Adipocyte (in vitro differentiated cells): ENCODE data around the gene GP1BB.

Source experiments
- DNase-seq: peaks from one replicate; pipeline ENCODE4 v3.0.0-alpha.2; 2015; ENCODE audit warnings: low read depth
- H3K27me3 ChIP-seq: replicated peaks from 2 replicates; pipeline ENCODE4 v1.7.0; 2013; ENCODE audit warnings: mild to moderate bottlenecking, low read length, moderate library complexity; ENCODE audit not compliant: control insufficient read depth, insufficient read depth
- H3K36me3 ChIP-seq: 2 replicates; pipeline ENCODE4 v1.7.0; 2013; ENCODE audit warnings: low read length, mild to moderate bottlenecking, moderate library complexity; ENCODE audit not compliant: control insufficient read depth, insufficient read depth, severe bottlenecking
- H3K4me1 ChIP-seq: 2 replicates; pipeline ENCODE4 v1.7.0; 2013; ENCODE audit warnings: mild to moderate bottlenecking, low read length, moderate library complexity; ENCODE audit not compliant: control insufficient read depth, insufficient read depth
- H3K4me3 ChIP-seq: 2 replicates; pipeline ENCODE4 v1.7.0; 2013; ENCODE audit warnings: mild to moderate bottlenecking, low read length, moderate library complexity
- H3K9ac ChIP-seq: 2 replicates; pipeline ENCODE4 v1.7.0; 2013; ENCODE audit warnings: mild to moderate bottlenecking, low read length, moderate library complexity
- H3K9me3 ChIP-seq: 2 replicates; pipeline ENCODE4 v1.7.0; 2013; ENCODE audit warnings: mild to moderate bottlenecking, low read length, moderate library complexity; ENCODE audit not compliant: control insufficient read depth

GP1BB gene

DNA sequence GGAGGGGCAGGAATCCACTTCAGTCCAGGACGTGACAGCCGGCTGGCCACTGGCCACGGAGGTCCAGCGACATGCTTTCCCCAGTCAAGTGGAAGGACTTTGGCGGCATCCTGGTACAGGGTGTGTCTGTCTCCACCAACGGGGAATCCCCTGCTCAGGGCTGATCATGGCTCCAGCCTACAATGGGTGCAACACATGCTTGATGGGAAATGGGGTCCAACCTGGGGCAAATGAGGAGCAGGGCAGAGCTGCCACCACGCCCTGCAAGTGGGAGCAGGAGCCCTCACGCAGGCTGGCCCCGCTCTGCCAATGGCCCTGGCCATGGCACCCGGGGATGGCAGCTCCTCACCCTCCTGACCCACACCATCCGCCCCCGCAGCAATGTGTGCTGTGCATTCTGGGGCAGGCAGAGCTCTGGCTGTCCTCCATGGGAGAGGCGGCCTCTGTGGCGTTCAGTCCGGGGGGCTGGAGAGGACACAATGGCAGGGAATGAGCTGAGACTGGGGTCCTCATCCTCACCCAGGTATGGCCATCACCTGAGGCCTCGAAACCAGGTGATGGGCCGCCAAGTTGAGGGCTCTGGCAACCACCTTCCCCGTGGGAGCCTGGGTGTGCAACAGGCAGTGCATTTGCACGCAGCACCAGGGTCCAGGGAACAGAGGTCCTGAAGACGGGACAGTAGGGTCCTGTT lies 14.9 kb upstream of the GP1BB start:
- H3K9me3 ChIP-seq = no peaks in the 10 kb centered on the region
- H3K9ac ChIP-seq = no peak overlapping the region
- H3K27me3 ChIP-seq = peaks cover 31% of the 10 kb centered on the region
- no peak overlapping the region for H3K4me3 ChIP-seq
- no peaks in the 10 kb centered on the region for H3K36me3 ChIP-seq
- H3K4me1 ChIP-seq = peaks cover 12% of the 10 kb centered on the region
- no peak for DNase-seq

DNA sequence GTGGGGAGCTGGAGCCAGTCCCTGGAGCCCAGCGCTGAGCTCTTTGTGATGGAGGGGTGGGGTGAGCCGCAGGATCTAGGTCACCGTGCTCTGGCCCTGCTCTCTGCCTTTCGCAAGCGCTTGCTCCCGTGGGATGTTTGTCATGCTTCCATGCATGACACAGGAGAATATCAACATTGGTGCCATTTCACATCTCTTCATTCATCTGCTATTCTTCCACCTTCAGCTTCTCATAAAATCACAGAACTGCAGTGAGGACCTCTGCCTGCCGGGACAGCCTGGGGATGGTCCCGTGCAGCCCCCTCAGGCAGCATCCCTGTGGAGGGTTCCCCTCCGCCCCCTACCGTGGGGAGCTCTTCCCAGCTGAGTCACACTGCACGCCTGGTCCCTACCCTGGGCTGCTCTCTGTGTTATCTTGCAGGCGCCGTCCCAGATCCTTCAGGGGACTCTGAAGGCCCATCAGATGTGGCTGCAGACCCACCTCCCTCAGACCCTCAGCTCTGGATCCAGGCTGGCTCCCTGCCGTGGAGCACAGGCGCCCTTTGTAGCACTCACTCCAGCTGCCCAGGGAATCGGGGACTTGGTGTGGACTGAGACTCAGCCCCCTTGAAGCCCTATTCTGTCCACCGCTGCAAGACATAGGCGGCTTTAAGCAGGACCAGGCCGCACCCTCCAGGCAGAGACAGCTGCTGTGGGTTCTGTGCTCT lies 14.1 kb upstream of the GP1BB start:
- peaks cover 36% of the 10 kb centered on the region for H3K27me3 ChIP-seq
- DNase-seq = no peak
- H3K9ac ChIP-seq = no peak overlapping the region
- H3K4me1 ChIP-seq = peaks cover 12% of the 10 kb centered on the region
- H3K4me3 ChIP-seq = no peak overlapping the region
- no peaks in the 10 kb centered on the region for H3K36me3 ChIP-seq
- no peaks in the 10 kb centered on the region for H3K9me3 ChIP-seq

GRCh38 chr22:19710020-19710768 lies 13.1 kb upstream of the GP1BB start:
- Histone ChIP-seq H3K9me3 (no peaks in the 10 kb centered on the region), H3K36me3 (no peaks in the 10 kb centered on the region), H3K4me3 (no peak overlapping the region), H3K9ac (no peak overlapping the region), H3K27me3 (peaks cover 33% of the 10 kb centered on the region), H3K4me1 (peaks cover 16% of the 10 kb centered on the region)
- no peak for DNase-seq

GRCh38 chr22:19710769-19711106 lies 12.6 kb upstream of the GP1BB start:
- Histone ChIP-seq H3K4me3 (no peak overlapping the region), H3K9ac (no peak overlapping the region), H3K27me3 (peaks cover 28% of the 10 kb centered on the region), H3K4me1 (peaks cover 16% of the 10 kb centered on the region), H3K9me3 (no peaks in the 10 kb centered on the region), H3K36me3 (no peaks in the 10 kb centered on the region)
- DNase-seq = no peak

GRCh38 chr22:19713245-19713644 lies 10.1 kb upstream of the GP1BB start:
- no peak for DNase-seq
- no peaks in the 10 kb centered on the region for H3K36me3 ChIP-seq
- no peaks in the 10 kb centered on the region for H3K9me3 ChIP-seq
- no peak overlapping the region for H3K4me3 ChIP-seq
- H3K27me3 ChIP-seq = peaks cover 23% of the 10 kb centered on the region
- H3K9ac ChIP-seq = no peak overlapping the region
- H3K4me1 ChIP-seq = peaks cover 16% of the 10 kb centered on the region

GRCh38 chr22:19713650-19714311 lies 9.6 kb upstream of the GP1BB start:
- Histone ChIP-seq H3K27me3 (peaks cover 19% of the 10 kb centered on the region), H3K9ac (no peak overlapping the region), H3K9me3 (no peaks in the 10 kb centered on the region), H3K36me3 (no peaks in the 10 kb centered on the region), H3K4me1 (peaks cover 18% of the 10 kb centered on the region), H3K4me3 (peak overlapping the region; percentile 33)
- DNase-seq = no peak

DNA sequence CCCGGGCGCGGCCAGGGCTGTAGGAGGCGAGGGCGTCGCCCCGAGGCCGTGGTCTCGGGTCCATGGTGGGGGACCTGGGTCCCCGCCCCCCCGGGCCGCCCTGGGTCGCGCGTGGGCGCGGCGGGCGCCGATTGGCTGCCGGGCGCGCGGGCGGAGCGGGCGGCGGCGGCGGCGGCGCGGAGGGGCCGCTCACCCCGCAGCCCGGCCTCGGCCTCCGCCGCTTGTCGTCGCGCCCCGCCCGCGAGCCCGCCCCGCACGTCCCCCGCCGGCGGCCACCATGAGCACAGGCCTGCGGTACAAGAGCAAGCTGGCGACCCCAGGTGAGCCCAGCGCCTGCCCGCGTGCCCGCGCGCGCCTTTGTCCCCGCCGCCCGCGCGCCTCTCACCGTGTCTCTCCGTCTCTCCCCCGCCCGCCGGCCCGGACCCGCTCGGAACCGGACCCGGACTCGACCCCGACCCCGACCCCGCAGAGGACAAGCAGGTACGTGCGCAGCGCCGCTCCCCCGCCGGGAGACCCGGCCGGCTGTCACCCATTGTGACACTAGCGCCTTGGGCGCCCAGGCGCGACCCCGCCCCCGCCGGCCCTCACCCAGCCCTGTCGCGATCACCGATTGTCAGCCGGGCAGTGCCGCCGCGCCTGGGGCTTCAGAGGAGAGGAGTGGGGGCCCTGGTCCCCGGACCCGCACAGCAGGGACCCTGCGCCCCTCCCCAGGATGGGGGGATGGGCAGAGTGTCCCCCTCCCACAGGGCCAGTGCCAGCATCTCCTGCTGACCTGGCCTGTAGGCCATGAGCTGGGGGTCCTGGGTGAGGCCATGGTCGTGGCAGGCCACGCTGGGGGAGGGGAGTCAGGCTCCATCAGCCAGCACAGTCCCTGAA lies 8.8 kb upstream of the GP1BB start, which contains the start of gene SEPTIN5:
Gene SEPTIN5 (plus strand): TSS at position 192 of the 876 bp plus-strand sequence. CDS start 86 bp downstream, at position 278.
- peaks cover 11% of the 10 kb centered on the region for H3K4me1 ChIP-seq
- H3K9ac ChIP-seq = no peak within 1 kb of the TSS
- H3K36me3 ChIP-seq = no peaks in the 10 kb centered on the region
- no peaks in the 10 kb centered on the region for H3K9me3 ChIP-seq
- H3K4me3 ChIP-seq = peak within 1 kb of the TSS; percentile 64
- DNase-seq = peak; percentile 61
- H3K27me3 ChIP-seq = peaks cover 19% of the 10 kb centered on the region

- Histone ChIP-seq H3K9ac (no peak overlapping the region), H3K27me3 (peaks cover 19% of the 10 kb centered on the region), H3K9me3 (no peaks in the 10 kb centered on the region), H3K36me3 (no peaks in the 10 kb centered on the region), H3K4me1 (peaks cover 8% of the 10 kb centered on the region), H3K4me3 (peak overlapping the region; percentile 64)
- DNase-seq = no peak
Measured at GRCh38 chr22:19715188-19715930, 8.0 kb upstream of the GP1BB start.

DNA sequence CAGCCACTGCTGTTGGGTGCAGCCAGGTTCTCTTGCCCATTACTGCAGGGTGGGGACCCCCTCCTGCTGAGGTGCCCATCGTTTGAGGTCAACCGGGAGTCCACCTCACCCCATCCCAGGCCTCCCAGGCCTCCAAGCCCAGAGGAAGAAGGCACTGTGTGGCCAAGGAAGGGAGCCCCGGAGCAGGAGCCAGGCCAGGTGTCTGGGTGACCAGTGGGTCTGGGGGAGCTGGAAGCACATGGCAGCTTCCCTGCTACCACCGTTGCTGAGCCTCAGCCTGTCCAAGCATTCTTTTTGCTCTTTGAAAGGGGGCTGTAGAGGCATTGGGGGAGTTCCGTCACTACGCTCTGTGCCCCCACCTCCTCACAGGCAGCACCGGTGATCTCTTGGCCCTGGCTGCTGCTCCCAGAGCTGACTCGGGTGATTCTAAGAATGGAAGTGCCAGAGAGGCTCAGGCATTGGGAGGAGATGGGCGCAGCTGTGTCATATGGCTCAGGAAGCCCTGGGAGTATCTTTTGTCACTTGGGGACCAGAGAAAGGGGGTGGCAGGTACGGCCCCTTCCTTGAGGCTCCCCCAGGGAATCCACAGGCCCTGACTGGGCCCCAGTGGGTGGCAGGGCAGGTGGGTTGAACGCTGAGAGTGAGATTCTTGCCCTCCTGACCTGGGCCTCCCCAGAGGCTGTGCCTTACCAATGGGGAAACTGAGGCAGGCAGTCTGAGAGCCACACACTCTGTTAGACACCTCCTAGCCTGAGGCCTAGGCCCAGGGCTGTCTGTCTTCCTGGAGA lies 7.1 kb upstream of the GP1BB start:
- DNase-seq = no peak
- Histone ChIP-seq H3K4me3 (no peak overlapping the region), H3K9me3 (no peaks in the 10 kb centered on the region), H3K4me1 (peaks cover 8% of the 10 kb centered on the region), H3K9ac (no peak overlapping the region), H3K27me3 (peaks cover 17% of the 10 kb centered on the region), H3K36me3 (no peaks in the 10 kb centered on the region)
